Activated CD8-positive, alpha-beta memory T cell treated with anti-CD3 and anti-CD28 coated beads, Interleukin-2, amount 50 U/mL, for 24 hours (primary cell): ENCODE measurements around the gene OR51G2.
"Not testable (repeated sequence)": the region's sequence is repeated elsewhere in the genome, so short reads cannot be mapped to it uniquely, and the experiment has no call there.

Experiments used
- DNase-seq: peaks from one replicate; pipeline ENCODE4 v3.0.0-alpha.2; 2020; ENCODE audit errors: extremely low read depth

OR51G2 gene

GRCh38 chr11:4919250-4919649 is at the start of gene OR51G2:
OR51G2 (minus strand) TSS chr11:4919350; CDS start chr11:4915663, 3,687 bp downstream.
- no peak for DNase-seq

- no peak for DNase-seq
Observed at GRCh38 chr11:4962816-4963215, 43.7 kb upstream of the OR51G2 start.

- DNase-seq: no peak
Observed at GRCh38 chr11:4960877-4961276, 41.7 kb upstream of the OR51G2 start.

- no peak for DNase-seq
Observed at GRCh38 chr11:4957396-4957795, 38.2 kb upstream of the OR51G2 start.

- DNase-seq: not testable (repeated sequence)
Observed at GRCh38 chr11:4955613-4956012, 36.5 kb upstream of the OR51G2 start, which contains the start of gene OR51A2. OR51A2 (minus strand) TSS chr11:4955713; CDS start chr11:4955713, 0 bp downstream.

- no peak for DNase-seq
Observed at GRCh38 chr11:4947505-4947904, 28.4 kb upstream of the OR51G2 start, which contains the start of gene OR51A4. OR51A4 (minus strand) TSS chr11:4947605; CDS start chr11:4947100, 505 bp downstream.

GRCh38 chr11:4936745-4937144 is 17.6 kb upstream of the OR51G2 start:
- no peak for DNase-seq

GRCh38 chr11:4932751-4933150 is 13.6 kb upstream of the OR51G2 start:
- no peak for DNase-seq

GRCh38 chr11:4926608-4927007 is 7.5 kb upstream of the OR51G2 start:
- DNase-seq: no peak

- no peak for DNase-seq
Observed at GRCh38 chr11:4924239-4924638, 5.1 kb upstream of the OR51G2 start, which contains the start of gene OR51G1. OR51G1 (minus strand) TSS chr11:4924339; CDS start chr11:4924339, 0 bp downstream.

GRCh38 chr11:4922304-4922703 is 3.2 kb upstream of the OR51G2 start:
- DNase-seq: no peak

GRCh38 chr11:4921796-4922195 is 2.6 kb upstream of the OR51G2 start:
- no peak for DNase-seq

GRCh38 chr11:4916581-4916980 is 2.6 kb downstream of the OR51G2 start:
- no peak for DNase-seq

- DNase-seq: no peak
Observed at GRCh38 chr11:4903484-4903883, 15.7 kb downstream of the OR51G2 start, which contains the start of gene OR51A7. OR51A7 (plus strand) TSS chr11:4903783; CDS start chr11:4907370, 3,587 bp downstream.

- no peak for DNase-seq
Observed at GRCh38 chr11:4891996-4892640, 27.0 kb downstream of the OR51G2 start.

- no peak for DNase-seq
Observed at GRCh38 chr11:4890279-4890678, 28.9 kb downstream of the OR51G2 start.

GRCh38 chr11:4887591-4887990 is 31.6 kb downstream of the OR51G2 start:
- no peak for DNase-seq

- no peak for DNase-seq
Observed at GRCh38 chr11:4886186-4886585, 33.0 kb downstream of the OR51G2 start.

GRCh38 chr11:4884361-4884760 is 34.8 kb downstream of the OR51G2 start:
- no peak for DNase-seq

GRCh38 chr11:4882543-4882942 is 36.6 kb downstream of the OR51G2 start:
- DNase-seq: no peak

- DNase-seq: no peak
Observed at GRCh38 chr11:4881860-4882500, 37.2 kb downstream of the OR51G2 start, which contains the start of gene OR51T1. OR51T1 (plus strand) TSS chr11:4881900; CDS start chr11:4881900, 0 bp downstream.

- DNase-seq: no peak
Observed at GRCh38 chr11:4881188-4881587, 38.0 kb downstream of the OR51G2 start.

GRCh38 chr11:4865855-4866254 is 53.3 kb downstream of the OR51G2 start:
- no peak for DNase-seq
